ENCODE results near the gene NAV3.

DNA sequence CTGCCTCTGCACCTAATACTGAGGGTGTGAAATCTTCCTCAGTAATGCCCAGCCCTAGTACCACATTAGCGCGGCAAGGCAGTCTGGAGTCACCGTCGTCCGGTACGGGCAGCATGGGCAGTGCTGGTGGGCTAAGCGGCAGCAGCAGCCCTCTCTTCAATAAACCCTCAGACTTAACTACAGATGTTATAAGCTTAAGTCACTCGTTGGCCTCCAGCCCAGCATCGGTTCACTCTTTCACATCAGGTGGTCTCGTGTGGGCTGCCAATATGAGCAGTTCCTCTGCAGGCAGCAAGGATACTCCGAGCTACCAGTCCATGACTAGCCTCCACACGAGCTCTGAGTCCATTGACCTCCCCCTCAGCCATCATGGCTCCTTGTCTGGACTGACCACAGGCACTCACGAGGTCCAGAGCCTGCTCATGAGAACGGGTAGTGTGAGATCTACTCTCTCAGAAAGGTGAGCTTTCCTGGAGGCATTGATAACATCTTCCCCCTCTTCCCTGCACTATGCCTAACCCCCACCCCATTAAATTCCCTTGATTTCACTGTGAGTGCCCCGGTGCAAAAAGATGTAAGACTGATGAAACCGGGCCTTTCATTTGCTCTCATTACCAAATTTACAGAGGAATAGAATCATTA is 291.4 kb downstream of the NAV3 start:
- TF ChIP-seq, protein P1, sequence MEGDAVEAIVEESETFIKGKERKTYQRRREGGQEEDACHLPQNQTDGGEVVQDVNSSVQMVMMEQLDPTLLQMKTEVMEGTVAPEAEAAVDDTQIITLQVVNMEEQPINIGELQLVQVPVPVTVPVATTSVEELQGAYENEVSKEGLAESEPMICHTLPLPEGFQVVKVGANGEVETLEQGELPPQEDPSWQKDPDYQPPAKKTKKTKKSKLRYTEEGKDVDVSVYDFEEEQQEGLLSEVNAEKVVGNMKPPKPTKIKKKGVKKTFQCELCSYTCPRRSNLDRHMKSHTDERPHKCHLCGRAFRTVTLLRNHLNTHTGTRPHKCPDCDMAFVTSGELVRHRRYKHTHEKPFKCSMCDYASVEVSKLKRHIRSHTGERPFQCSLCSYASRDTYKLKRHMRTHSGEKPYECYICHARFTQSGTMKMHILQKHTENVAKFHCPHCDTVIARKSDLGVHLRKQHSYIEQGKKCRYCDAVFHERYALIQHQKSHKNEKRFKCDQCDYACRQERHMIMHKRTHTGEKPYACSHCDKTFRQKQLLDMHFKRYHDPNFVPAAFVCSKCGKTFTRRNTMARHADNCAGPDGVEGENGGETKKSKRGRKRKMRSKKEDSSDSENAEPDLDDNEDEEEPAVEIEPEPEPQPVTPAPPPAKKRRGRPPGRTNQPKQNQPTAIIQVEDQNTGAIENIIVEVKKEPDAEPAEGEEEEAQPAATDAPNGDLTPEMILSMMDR (IDR thresholded peaks at IDR 0.05; ENCODE audit: insufficient read depth, low read length): no peak
- TF ChIP-seq SPI1 (IDR thresholded peaks at IDR 0.05; ENCODE audit: borderline replicate concordance, low read depth): no peak
- TF ChIP-seq, protein P2, sequence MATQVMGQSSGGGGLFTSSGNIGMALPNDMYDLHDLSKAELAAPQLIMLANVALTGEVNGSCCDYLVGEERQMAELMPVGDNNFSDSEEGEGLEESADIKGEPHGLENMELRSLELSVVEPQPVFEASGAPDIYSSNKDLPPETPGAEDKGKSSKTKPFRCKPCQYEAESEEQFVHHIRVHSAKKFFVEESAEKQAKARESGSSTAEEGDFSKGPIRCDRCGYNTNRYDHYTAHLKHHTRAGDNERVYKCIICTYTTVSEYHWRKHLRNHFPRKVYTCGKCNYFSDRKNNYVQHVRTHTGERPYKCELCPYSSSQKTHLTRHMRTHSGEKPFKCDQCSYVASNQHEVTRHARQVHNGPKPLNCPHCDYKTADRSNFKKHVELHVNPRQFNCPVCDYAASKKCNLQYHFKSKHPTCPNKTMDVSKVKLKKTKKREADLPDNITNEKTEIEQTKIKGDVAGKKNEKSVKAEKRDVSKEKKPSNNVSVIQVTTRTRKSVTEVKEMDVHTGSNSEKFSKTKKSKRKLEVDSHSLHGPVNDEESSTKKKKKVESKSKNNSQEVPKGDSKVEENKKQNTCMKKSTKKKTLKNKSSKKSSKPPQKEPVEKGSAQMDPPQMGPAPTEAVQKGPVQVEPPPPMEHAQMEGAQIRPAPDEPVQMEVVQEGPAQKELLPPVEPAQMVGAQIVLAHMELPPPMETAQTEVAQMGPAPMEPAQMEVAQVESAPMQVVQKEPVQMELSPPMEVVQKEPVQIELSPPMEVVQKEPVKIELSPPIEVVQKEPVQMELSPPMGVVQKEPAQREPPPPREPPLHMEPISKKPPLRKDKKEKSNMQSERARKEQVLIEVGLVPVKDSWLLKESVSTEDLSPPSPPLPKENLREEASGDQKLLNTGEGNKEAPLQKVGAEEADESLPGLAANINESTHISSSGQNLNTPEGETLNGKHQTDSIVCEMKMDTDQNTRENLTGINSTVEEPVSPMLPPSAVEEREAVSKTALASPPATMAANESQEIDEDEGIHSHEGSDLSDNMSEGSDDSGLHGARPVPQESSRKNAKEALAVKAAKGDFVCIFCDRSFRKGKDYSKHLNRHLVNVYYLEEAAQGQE (IDR thresholded peaks at IDR 0.05; ENCODE audit: insufficient replicate concordance, low read depth): no peak

Data from HL-60 (cell line).